ENCODE measurements around the gene NHS.

DNA sequence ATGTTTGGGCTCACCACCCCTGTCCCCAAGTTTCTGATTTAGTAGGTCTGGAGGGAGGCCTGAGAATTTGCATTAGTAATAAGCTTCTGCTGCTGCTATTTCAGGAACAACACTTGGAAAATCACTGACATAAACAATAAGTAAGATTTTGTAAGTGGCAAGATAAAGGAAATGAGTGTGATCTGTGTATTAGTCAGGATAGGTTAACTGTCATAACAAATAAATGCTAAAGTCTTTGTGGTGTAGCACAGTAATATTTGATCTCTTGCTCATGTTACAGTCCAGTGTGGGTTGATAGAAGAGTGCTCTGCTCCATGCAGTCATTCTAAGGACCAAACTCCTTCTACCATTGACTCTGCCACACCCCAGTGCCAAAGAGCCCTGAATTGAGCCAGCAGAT lies 67.0 kb downstream of the NHS start:
- TF ChIP-seq, protein P1, sequence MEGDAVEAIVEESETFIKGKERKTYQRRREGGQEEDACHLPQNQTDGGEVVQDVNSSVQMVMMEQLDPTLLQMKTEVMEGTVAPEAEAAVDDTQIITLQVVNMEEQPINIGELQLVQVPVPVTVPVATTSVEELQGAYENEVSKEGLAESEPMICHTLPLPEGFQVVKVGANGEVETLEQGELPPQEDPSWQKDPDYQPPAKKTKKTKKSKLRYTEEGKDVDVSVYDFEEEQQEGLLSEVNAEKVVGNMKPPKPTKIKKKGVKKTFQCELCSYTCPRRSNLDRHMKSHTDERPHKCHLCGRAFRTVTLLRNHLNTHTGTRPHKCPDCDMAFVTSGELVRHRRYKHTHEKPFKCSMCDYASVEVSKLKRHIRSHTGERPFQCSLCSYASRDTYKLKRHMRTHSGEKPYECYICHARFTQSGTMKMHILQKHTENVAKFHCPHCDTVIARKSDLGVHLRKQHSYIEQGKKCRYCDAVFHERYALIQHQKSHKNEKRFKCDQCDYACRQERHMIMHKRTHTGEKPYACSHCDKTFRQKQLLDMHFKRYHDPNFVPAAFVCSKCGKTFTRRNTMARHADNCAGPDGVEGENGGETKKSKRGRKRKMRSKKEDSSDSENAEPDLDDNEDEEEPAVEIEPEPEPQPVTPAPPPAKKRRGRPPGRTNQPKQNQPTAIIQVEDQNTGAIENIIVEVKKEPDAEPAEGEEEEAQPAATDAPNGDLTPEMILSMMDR (IDR thresholded peaks at IDR 0.05): no peak
- TF ChIP-seq ZFX (IDR thresholded peaks at IDR 0.05; ENCODE audit: borderline replicate concordance): no peak
